Limb (tissue), 2 donors: Measurements from ENCODE around the gene INTS11.

Source experiments
- DNase-seq, 2 donors: peaks; one replicate each; pipeline ENCODE4 v3.0.0-alpha.2; 2016; ENCODE audit errors: extremely low spot score in 2 of 2

Gene INTS11

GRCh38 chr1:1345384-1345783 lies 20.9 kb upstream of the INTS11 start:
- DNase-seq, result no peak

- no peak for DNase-seq
Measured at GRCh38 chr1:1344655-1345361, 20.3 kb upstream of the INTS11 start.

- no peak for DNase-seq
Measured at GRCh38 chr1:1343811-1344421, 19.5 kb upstream of the INTS11 start.

GRCh38 chr1:1342584-1343115 lies 18.2 kb upstream of the INTS11 start:
- no peak for DNase-seq

GRCh38 chr1:1342061-1342562 lies 17.7 kb upstream of the INTS11 start:
- DNase-seq, result no peak

- no peak for DNase-seq
Measured at GRCh38 chr1:1341549-1342021, 17.1 kb upstream of the INTS11 start.

GRCh38 chr1:1340791-1341548 lies 16.5 kb upstream of the INTS11 start:
- no peak for DNase-seq

GRCh38 chr1:1340185-1340584 lies 15.7 kb upstream of the INTS11 start:
- DNase-seq, result no peak

GRCh38 chr1:1338278-1338677 lies 13.8 kb upstream of the INTS11 start:
- DNase-seq, result no peak

GRCh38 chr1:1337793-1338147 lies 13.3 kb upstream of the INTS11 start:
- DNase-seq, result no peak

- no peak for DNase-seq
Measured at GRCh38 chr1:1336931-1337792, 12.7 kb upstream of the INTS11 start.

- no peak for DNase-seq
Measured at GRCh38 chr1:1336446-1336845, 12.0 kb upstream of the INTS11 start.

- DNase-seq, result no peak
Measured at GRCh38 chr1:1335792-1336248, 11.4 kb upstream of the INTS11 start.

GRCh38 chr1:1335283-1335682 lies 10.8 kb upstream of the INTS11 start:
- DNase-seq, result no peak

- DNase-seq, result no peak
Measured at GRCh38 chr1:1334835-1335234, 10.4 kb upstream of the INTS11 start.

GRCh38 chr1:1333551-1334241 lies 9.2 kb upstream of the INTS11 start:
- no peak for DNase-seq

GRCh38 chr1:1332774-1333480 lies 8.5 kb upstream of the INTS11 start:
- no peak for DNase-seq

GRCh38 chr1:1332031-1332755 lies 7.7 kb upstream of the INTS11 start:
- DNase-seq, result no peak
